Measurements from ENCODE around the gene PRG2. TPM values are rescaled to one million over a fixed set of nuclear protein-coding genes. Genes with fewer than 3 reads are reported as not detected.

The PRG2 gene
- total RNA-seq, 4 donors from 2014 or later: 0.36 to 1.8 TPM; not detected in 2

DNA sequence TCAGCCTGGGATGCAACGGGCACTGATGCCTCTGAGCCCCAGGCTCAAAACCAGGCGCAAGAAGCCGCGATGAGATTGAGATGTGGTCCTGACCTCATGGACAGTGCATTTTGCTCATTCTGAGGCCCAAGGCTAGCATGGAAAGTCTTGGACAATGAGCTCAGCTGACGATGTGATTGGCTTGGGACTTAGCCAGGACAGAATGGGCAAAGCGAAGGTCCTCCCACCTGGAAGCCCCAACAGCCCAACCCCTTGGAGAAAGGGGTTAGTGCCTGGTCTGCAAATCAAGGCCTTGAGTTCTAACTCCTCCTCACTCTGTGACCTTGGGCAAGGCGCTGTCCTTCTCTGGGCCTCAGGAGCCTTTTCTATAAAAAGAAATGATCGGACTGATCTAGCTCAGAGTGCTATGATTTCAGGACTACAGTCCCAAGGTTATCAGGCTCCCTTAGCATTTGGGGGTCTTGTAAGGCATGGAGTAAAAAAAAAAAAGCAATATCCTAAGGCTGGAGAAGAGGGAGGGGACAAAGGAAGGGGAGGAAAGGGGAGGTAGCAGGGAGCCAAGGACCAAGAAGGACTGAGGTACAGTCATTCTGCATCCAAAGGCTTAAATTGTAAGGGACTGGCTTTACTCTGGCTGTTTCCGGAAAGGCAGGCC, 33.8 kb upstream of the PRG2 start:
- Histone ChIP-seq H3K9me3 (no peaks in the 10 kb centered on the region), H3K4me1 (peaks cover 58% of the 10 kb centered on the region), H3K4me3 (peak overlapping the region; percentile 52), H3K27me3 (no peaks in the 10 kb centered on the region), H3K27ac (peak overlapping the region; percentile 94), H3K36me3 (peaks cover 12% of the 10 kb centered on the region)
- no peak for DNase-seq (ENCODE audit: low spot score in 2 of 2)
- no peak for TF ChIP-seq EP300 (IDR thresholded peaks at IDR 0.05)
- TF ChIP-seq, protein P1, sequence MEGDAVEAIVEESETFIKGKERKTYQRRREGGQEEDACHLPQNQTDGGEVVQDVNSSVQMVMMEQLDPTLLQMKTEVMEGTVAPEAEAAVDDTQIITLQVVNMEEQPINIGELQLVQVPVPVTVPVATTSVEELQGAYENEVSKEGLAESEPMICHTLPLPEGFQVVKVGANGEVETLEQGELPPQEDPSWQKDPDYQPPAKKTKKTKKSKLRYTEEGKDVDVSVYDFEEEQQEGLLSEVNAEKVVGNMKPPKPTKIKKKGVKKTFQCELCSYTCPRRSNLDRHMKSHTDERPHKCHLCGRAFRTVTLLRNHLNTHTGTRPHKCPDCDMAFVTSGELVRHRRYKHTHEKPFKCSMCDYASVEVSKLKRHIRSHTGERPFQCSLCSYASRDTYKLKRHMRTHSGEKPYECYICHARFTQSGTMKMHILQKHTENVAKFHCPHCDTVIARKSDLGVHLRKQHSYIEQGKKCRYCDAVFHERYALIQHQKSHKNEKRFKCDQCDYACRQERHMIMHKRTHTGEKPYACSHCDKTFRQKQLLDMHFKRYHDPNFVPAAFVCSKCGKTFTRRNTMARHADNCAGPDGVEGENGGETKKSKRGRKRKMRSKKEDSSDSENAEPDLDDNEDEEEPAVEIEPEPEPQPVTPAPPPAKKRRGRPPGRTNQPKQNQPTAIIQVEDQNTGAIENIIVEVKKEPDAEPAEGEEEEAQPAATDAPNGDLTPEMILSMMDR (IDR thresholded peaks at IDR 0.05): no peak
- no peak for TF ChIP-seq POLR2AphosphoS5 (IDR thresholded peaks at IDR 0.05)
- TF ChIP-seq POLR2A (IDR thresholded peaks at IDR 0.05): no peak
- WGBS: 74% methylated on average over 9 of the region's 9 CpGs

DNA sequence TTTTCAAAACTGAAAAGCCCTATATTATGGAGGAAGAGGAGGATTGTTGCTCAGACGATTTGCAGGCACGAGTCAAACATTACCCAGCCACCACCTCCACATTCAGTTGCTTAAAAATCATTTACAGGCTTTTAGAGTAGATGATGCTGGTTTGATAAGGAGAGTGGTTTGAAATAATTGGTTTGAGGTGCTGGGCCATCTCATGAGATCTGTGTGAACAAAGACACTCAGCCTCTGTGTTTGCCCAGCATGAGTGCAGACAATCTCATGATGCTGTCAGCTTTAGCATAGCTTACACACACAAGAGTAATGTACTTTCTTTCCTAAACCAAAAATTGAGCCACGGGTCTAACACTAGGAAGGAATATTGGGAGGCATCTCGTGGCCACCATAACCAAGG, 32.2 kb upstream of the PRG2 start:
- no peaks in the 10 kb centered on the region for H3K27me3 ChIP-seq
- H3K27ac ChIP-seq: no peak overlapping the region
- TF ChIP-seq POLR2AphosphoS5 (IDR thresholded peaks at IDR 0.05) (no peak), EP300 (IDR thresholded peaks at IDR 0.05) (no peak), POLR2A (IDR thresholded peaks at IDR 0.05) (no peak)
- TF ChIP-seq, protein P1 (IDR thresholded peaks at IDR 0.05): no peak
- H3K4me1 ChIP-seq: peaks cover 50% of the 10 kb centered on the region
- H3K4me3 ChIP-seq: no peak overlapping the region
- 75% methylated on average over 4 of the region's 4 CpGs for WGBS
- peaks cover 18% of the 10 kb centered on the region for H3K36me3 ChIP-seq
- no peaks in the 10 kb centered on the region for H3K9me3 ChIP-seq
- no peak for DNase-seq (ENCODE audit: low spot score in 2 of 2)

DNA sequence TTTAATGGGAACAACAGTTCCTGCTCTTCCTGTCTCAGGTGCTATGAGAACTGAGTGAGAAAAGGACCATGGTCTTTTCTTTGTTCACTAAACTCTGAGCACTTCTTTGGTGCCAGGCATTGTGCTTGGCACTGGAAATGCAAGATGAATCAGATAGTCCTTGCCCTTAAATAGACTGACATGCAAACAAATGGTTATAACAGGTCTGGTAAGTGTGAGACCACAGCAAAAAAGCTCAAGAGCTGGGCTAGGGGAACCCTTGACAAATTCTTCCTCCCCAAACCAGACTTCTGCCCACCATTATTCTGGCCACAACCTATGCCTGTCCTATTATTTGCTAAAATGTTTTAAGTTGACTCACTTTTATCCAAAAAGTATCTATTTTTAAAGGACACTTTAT, 31.4 kb upstream of the PRG2 start:
- Histone ChIP-seq H3K27ac (no peak overlapping the region), H3K27me3 (no peaks in the 10 kb centered on the region), H3K4me1 (peaks cover 45% of the 10 kb centered on the region), H3K36me3 (peaks cover 26% of the 10 kb centered on the region), H3K4me3 (no peak overlapping the region), H3K9me3 (no peaks in the 10 kb centered on the region)
- TF ChIP-seq, protein P1 (IDR thresholded peaks at IDR 0.05): no peak
- TF ChIP-seq EP300 (IDR thresholded peaks at IDR 0.05) (no peak), POLR2AphosphoS5 (IDR thresholded peaks at IDR 0.05) (no peak), POLR2A (IDR thresholded peaks at IDR 0.05) (no peak)
- no peak for DNase-seq (ENCODE audit: low spot score in 2 of 2)

DNA sequence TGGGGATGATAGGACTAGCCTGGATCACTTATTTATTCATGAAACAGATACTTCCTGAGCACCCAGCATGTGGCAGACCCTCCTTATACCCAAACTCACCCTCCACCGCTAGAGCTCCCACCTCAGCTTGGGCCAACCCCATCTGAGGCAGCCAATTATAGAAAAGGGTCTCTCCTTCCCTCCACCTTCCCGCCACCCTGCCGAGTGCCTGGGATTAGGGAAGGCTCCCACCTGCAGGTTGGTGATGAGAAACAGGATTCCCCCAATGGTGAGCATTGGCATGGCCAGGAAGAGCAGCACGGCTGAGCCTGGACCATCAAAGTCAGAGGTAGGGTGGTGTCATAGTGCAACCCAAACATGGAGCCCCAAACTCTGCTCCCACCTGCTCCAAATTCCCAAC, 30.6 kb upstream of the PRG2 start:
- H3K9me3 ChIP-seq: no peaks in the 10 kb centered on the region
- no peaks in the 10 kb centered on the region for H3K27me3 ChIP-seq
- 89% methylated on average over 3 of the region's 4 CpGs for WGBS
- H3K36me3 ChIP-seq: peaks cover 34% of the 10 kb centered on the region
- no peak for DNase-seq (ENCODE audit: low spot score in 2 of 2)
- H3K4me1 ChIP-seq: peaks cover 43% of the 10 kb centered on the region
- H3K27ac ChIP-seq: no peak overlapping the region
- TF ChIP-seq, protein P1 (IDR thresholded peaks at IDR 0.05): no peak
- no peak overlapping the region for H3K4me3 ChIP-seq

DNA sequence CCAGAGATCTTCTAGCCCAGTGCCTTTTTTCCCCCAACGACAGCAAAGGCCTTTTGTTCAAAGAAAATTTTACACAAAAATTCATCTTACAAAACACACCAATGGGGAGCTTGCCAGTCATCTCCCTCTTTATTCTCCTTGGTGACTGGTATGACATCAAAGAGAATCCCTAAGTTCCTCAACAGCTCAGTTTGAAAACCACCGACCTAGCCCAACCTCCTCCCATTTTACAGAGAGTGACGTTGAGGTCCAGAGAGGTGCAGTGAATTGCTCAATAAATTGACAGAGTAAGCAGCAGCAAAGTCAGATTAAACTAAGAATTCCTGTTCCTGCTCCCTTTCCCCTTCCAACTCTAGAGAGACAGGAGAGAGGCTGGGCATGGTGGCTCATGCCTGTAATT, 28.7 kb upstream of the PRG2 start:
- DNase-seq (ENCODE audit: low spot score in 2 of 2): no peak
- TF ChIP-seq POLR2A (IDR thresholded peaks at IDR 0.05) (no peak), EP300 (IDR thresholded peaks at IDR 0.05) (no peak), POLR2AphosphoS5 (IDR thresholded peaks at IDR 0.05) (no peak)
- TF ChIP-seq, protein P1 (IDR thresholded peaks at IDR 0.05): no peak
- Histone ChIP-seq H3K36me3 (peaks cover 53% of the 10 kb centered on the region), H3K4me1 (peaks cover 24% of the 10 kb centered on the region), H3K4me3 (no peak overlapping the region), H3K27me3 (no peaks in the 10 kb centered on the region), H3K27ac (no peak overlapping the region), H3K9me3 (no peaks in the 10 kb centered on the region)
- WGBS: 84% methylated on average over 3 of the region's 3 CpGs
